ENCODE results near the gene MXRA8. TPM values are rescaled to one million over a fixed set of nuclear protein-coding genes. Genes with fewer than 3 reads are reported as not detected.

The MXRA8 gene
- total RNA-seq, 1 experiment from 2014 or later: 4.0 TPM

GRCh38 chr1:1349256-1350012 is 8.9 kb downstream of the MXRA8 start, which contains the start of gene DVL1:
Gene DVL1 (minus strand): TSS chr1:1349418. CDS start chr1:1349065, 353 bp downstream.
- DNase-seq (ENCODE audit: low read depth): peak; percentile 56

- DNase-seq (ENCODE audit: low read depth): peak; percentile 33
Observed at GRCh38 chr1:1348420-1349255, 9.7 kb downstream of the MXRA8 start.

DNA sequence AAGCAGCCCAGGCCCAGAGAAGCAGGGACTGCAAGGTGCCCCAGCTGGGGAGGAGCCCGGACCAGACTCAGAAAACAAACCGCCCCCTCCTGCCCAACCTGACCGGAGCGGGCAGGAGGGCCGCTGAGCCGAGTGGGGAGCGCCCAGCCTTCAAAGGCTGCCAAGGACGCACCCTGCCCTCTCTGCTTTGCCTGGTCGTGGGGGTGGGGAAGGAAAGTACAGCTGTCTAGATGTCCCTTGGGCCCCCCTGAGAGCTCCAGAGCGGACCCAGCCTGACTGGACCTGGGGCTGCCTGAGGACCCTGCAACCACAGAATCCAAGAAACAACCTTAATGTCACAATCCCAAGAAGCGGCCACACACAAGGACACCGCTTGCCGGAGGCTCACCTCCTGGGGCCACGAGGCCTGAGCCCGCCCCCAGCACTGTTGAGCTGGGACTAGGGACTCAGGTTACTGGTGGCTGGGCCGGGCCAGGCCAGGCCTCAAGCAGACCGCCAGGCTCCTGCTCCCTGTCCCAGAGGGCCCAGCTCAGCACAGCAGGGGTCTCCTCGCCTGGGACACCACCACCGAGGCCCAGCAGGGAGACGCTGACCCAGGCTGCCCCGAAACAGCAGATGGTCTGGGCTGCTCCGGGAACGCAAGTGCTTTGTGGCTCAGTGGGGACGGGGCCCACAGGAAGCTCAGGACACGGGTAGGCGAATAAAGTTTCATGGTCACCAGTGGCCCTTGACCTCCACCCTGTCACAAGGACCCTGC is 10.5 kb downstream of the MXRA8 start:
- peak; percentile 41 for DNase-seq (ENCODE audit: low read depth)

GRCh38 chr1:1347026-1347595 is 11.2 kb downstream of the MXRA8 start:
- DNase-seq (ENCODE audit: low read depth): no peak

GRCh38 chr1:1346501-1346890 is 11.9 kb downstream of the MXRA8 start:
- DNase-seq (ENCODE audit: low read depth): no peak

DNA sequence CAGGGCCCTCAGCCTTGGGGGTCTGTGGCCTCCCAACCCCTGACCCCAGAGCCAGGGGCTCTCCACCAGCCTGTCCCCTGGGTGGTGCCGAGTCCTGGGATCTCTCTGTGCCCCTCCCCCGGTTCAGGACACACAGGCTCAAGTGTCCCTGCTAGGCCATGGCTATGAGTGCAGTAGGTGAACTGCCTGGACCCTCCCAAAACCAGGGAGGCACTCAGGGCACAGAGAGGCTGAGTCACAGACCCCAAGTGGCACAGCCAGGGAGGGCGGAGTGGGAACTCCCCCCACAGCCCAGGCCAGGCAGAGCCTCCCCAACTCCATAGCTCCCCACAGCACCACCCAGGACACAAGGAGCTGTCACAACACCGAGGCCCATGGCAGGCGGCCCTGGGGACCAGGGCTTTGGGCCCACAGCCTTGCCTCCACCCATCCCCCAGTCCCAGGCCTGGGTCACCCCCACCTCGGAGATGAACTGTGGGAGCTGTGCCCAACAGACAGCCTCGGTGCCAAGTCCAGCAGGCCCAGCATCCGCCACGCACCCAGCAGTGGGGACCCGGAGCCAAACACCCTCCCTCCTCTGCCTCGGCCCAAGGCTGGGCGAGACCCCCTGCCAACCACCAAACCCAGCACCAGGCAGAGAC is 12.4 kb downstream of the MXRA8 start:
- DNase-seq (ENCODE audit: low read depth): no peak

DNA sequence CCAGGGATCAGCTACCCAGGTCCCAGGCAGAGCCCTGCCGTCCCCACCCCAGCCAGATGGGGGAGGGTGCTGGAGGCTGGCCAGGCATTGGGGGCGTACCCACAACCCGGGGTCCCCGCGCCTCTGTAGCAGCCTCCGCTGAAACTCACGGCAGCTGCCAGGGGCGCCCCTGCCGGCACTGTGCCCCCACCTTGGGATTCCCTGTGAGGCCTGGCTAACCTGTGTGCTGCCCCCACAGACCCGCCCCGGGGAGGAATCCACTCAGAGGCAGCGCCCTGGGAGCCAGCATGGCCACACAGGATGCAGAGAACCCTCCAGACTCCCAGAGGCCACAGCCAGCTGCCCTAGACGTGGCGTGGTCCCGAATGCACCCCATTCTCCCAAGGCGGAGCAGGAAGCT is 13.0 kb downstream of the MXRA8 start:
- DNase-seq (ENCODE audit: low read depth): peak; percentile 45

GRCh38 chr1:1344655-1345361 is 13.5 kb downstream of the MXRA8 start:
- DNase-seq (ENCODE audit: low read depth): peak; percentile 80

DNA sequence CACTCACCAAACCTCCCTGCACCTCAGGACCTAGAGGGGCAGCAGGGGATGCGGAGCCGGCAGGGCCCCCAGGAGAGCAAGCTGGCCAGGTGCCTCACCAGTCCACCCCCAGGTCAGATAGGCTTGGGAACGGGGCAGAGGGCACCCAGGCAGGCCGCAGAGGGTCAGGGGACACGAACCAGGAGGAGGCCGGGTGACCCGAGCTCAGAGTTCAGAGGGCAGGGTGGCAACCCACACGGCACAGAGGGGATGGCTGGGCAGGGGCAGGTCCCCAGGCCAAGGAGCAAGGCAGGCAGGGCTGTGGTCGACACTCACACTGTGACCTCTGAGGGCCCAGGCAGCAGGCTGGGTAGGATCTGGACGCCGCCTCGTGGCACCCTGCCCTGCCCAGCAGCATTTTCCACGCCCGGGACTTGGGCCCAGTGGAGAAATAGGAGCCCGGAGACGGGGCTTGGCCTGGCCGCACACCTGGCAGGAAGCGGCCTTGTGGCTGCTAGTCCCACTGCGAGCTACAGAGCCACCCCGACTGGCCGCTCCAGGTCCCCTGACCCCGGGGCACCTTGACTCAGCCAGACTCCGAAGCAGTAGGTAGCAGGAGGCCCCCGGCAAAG is 14.4 kb downstream of the MXRA8 start:
- DNase-seq (ENCODE audit: low read depth): no peak

- DNase-seq (ENCODE audit: low read depth): no peak
Observed at GRCh38 chr1:1342584-1343115, 15.7 kb downstream of the MXRA8 start.

DNA sequence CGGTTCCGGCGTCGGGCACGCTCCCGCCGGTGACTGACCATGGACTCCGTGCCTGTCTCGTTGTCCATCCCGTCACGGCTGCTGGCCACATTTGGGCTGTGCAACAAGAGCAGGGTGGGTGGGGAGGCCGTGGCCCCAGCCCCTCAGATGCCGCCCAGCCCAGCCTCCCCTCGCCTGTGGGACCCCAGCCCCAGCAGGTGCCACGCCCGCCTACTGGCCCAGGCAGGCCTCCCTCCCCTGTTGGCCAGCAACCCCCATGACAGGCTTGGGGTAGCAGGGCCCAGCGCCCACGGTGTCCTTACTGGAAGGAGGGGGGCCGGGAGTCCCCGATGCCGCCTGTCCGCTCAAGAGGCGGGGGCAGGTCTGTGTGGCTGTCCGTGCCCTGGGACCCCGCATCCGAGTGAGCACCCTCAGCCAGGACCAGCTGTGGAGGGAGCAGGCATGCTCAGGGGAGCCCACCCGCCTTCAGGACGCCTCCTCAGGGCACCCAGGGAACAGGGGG is 16.2 kb downstream of the MXRA8 start:
- no peak for DNase-seq (ENCODE audit: low read depth)

DNA sequence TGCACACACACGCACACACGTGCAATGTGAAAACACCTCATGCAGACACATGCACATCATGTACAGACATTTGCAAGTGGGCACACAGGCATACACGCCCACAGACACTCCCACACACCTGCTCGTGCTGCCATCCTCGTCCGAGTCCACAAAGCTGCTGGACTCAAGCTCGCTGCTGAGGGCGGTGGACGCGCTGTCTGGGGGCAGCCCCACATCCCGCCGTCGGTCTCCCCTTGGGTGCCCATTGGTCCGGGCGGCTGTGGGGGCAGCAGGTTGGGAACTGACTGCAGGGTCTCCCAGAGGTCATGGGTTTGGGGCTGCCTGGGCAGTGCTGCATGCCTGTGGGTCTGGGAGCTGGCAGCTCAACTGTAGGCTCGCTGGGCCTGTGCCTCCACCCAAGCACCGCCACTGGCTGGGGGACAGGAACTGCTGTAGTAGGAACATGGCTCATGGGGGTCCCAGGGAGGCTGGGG is 16.8 kb downstream of the MXRA8 start:
- DNase-seq (ENCODE audit: low read depth): no peak

GRCh38 chr1:1340791-1341548 is 17.4 kb downstream of the MXRA8 start:
- no peak for DNase-seq (ENCODE audit: low read depth)

GRCh38 chr1:1340185-1340584 is 18.2 kb downstream of the MXRA8 start:
- DNase-seq (ENCODE audit: low read depth): no peak

DNA sequence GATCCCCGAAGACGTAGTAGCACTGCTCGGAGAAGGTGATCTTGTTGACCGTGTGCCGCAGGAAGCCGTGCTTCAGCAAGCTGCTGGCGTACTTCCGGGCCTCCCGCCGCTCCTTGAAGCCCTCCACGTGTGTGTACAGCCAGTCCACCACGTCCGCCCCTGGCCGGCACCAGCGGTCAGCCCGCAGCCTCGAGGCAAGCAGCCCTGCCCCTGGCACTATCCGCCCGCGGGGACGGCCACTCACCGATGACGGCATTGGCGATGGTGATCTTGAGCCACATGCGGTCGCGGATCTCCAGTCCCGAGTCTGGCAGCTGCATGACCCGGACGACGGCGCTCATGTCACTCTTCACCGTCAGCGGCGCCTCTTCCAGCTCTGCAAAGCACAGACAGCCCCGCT is 20.1 kb downstream of the MXRA8 start:
- no peak for DNase-seq (ENCODE audit: low read depth)

DNA sequence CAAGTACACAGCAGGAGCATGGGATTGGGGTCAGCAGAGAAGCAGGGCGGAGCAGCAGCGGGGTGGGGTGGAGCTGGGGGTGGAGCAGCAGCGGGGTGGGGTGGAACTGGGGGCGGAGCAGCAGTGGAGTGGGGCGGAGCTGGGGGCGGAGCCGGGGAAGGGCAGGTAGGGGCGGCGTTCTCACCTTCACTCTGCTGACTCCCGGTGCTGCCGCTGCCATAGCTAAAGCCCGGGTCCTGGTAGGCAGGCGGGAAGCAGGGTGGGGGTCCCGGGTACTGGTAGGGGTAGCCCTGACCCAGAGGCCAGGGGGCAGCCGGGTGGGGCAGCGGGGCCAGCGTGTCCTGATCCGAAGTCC is 20.6 kb downstream of the MXRA8 start:
- DNase-seq (ENCODE audit: low read depth): no peak

DNA sequence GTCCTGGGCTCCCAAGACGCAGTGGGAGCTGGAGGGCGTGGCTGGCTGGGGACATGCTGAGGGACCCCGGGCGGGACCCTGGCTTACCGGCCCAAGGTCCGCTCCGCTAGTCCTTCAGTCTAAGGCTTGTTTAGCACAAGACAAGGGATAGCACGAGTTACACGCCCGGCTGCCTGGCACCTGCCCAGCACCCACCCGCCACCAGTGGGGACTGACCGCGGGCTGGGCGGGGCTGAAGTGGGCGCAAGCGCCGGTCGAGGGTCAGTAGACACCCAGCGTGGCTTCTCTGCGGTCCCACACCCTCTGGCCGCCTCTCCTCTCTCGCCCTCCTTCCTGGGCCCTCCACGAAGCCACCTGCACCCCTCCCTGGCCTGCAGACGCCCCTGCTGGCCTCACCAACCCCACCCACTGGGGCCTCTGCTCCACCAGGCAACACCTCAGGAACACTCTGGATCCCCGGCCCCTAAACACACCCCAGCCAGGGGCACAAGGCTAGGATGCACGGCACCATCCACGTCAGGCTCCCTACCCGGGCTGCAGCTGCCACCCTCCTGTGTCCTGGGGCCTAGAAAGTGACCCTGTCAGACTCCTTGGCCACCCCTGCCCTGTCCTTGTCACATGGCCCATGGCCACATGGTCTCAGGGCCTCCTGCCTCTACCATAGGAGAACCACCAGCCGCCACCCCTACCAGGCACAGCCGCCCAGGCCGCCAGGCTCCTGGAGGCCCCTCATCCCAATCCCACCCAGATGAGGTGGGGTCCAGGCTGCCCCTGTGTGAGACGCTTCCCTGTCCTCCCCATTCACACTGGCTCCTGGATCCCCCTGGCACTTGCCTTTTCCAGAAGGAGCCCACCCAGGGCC is 21.2 kb downstream of the MXRA8 start:
- no peak for DNase-seq (ENCODE audit: low read depth)

- no peak for DNase-seq (ENCODE audit: low read depth)
Observed at GRCh38 chr1:1336446-1336845, 21.9 kb downstream of the MXRA8 start.
